Aorta (tissue), 5 donors: Measurements from ENCODE around the gene ADAM30. TPM values are rescaled to one million over a fixed set of nuclear protein-coding genes. Genes with fewer than 3 reads are reported as not detected.
"Not testable (repeated sequence)": the region's sequence is repeated elsewhere in the genome, so short reads cannot be mapped to it uniquely, and the experiment has no call there.

Experiments
- ATAC-seq: fragments of 200-7000 bp; cut with Tn5 transposase; one replicate; pipeline ENCODE4 v1.9.1; 2022; ENCODE audit warnings: moderate library complexity; ENCODE audit not compliant: low FRiP score
- DNase-seq, 2 donors: peaks; one replicate each; pipeline ENCODE4 v3.0.0-alpha.2; 2020
- H3K27ac ChIP-seq, 2 donors: one replicate each; pipeline ENCODE4 v1.5.1; 2013; ENCODE audit warnings: low read length in 2 of 2, mild to moderate bottlenecking in 2 of 2, moderate library complexity in 2 of 2, control low read depth in 1 of 2, inconsistent platforms in 1 of 2, low read depth in 1 of 2
- H3K27me3 ChIP-seq, 2 donors: one replicate each; pipeline ENCODE4 v1.6.1; 2013; ENCODE audit warnings: control low read depth in 1 of 2, low read length in 1 of 2, mild to moderate bottlenecking in 1 of 2, moderate library complexity in 1 of 2; ENCODE audit not compliant: insufficient read depth in 2 of 2, control insufficient read depth in 1 of 2
- H3K36me3 ChIP-seq, 2 donors: one replicate each; pipeline ENCODE4 v1.6.1; 2013; ENCODE audit warnings: control low read depth in 1 of 2, low read length in 1 of 2, mild to moderate bottlenecking in 1 of 2; ENCODE audit not compliant: insufficient read depth in 2 of 2, control insufficient read depth in 1 of 2
- H3K4me1 ChIP-seq, 2 donors: one replicate each; pipeline ENCODE4 v1.6.1; 2013; ENCODE audit warnings: low read length in 2 of 2, control low read depth in 1 of 2, mild to moderate bottlenecking in 1 of 2, moderate library complexity in 1 of 2; ENCODE audit not compliant: insufficient read depth in 2 of 2, control insufficient read depth in 1 of 2
- H3K4me3 ChIP-seq, 2 donors: one replicate each; pipeline ENCODE4 v1.5.1; 2013; ENCODE audit warnings: low read length in 2 of 2, control low read depth in 1 of 2, mild to moderate bottlenecking in 1 of 2
- H3K9me3 ChIP-seq: one replicate; pipeline ENCODE4 v1.6.1; 2013; ENCODE audit warnings: mild to moderate bottlenecking, low read length; ENCODE audit not compliant: control insufficient read depth
- WGBS, 2 donors: extraction: QIAGEN DNeasy Blood & Tissue Kit; methylation state at CpG; one replicate each; pipeline ENCODE4 v1.1.7; 2013; 5-methylcytosine and 5-hydroxymethylcytosine counted together
- intact Hi-C, 2 donors: fragments of 100-400 bp; cut with DNase I; formaldehyde crosslinking; loops; one replicate each; pipeline versions ENCODE4 v1.14.2 to v1.15.0; 2022
- polyA plus RNA-seq, 2 donors: library from polyadenylated mRNA; stranded (reverse); fragments of 200-250 nt; gene quantifications; one replicate each; pipeline ENCODE4 v1.2.3, GENCODE V29; 2013
- total RNA-seq, 2 donors: library from RNA; stranded (reverse); fragmentation: NEBNext Ultra II Directional; extraction: Animal tissue kit (Norgen Biotek cat#: 25700); gene quantifications; one replicate each; pipeline ENCODE4 v1.2.1, GENCODE V29; 2021
- donor health status: healthy with polysubstance abuse.
- donor health status: Bipolar disorder and iron deficiency.
- donor health status: DM: no; HTN: no; CAD: no.
- donor health status: DM: no; HTN: no; CAD: no.
- donor health status: DM: yes; HTN: yes; CAD: no.

Gene ADAM30
- total and polyA plus RNA-seq, 4 donors = not detected

DNA sequence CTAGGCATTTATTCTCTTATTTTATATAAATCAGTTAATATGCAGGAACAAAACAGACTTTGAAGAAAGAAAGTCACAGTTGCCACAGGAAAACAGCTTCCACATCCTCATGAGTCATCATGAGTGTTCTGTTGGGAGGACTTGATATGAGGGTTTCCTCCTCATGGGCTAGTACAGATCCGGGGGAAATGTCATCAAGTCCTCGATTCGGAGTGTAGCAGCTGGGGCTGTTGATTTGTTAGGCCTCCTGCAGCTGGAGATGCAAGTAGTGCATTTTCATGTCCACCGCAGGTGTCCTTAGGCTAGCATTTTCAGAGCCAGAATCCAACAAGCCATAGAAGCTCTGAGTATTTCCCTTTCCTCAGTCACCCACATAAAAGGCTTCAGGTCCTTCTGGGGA is 36.7 kb downstream of the ADAM30 start:
- ATAC-seq (no peak), DNase-seq (no peak)
- Histone ChIP-seq H3K36me3 (no peaks in the 10 kb centered on the region), H3K27me3 (no peaks in the 10 kb centered on the region), H3K4me3 (no peak overlapping the region), H3K27ac (no peak overlapping the region), H3K9me3 (no peaks in the 10 kb centered on the region), H3K4me1 (no peaks in the 10 kb centered on the region)
- intact Hi-C loops = no loop called here
- WGBS, 2 donors = 67 to 68% methylated on average over 4 of the region's 4 CpGs

DNA sequence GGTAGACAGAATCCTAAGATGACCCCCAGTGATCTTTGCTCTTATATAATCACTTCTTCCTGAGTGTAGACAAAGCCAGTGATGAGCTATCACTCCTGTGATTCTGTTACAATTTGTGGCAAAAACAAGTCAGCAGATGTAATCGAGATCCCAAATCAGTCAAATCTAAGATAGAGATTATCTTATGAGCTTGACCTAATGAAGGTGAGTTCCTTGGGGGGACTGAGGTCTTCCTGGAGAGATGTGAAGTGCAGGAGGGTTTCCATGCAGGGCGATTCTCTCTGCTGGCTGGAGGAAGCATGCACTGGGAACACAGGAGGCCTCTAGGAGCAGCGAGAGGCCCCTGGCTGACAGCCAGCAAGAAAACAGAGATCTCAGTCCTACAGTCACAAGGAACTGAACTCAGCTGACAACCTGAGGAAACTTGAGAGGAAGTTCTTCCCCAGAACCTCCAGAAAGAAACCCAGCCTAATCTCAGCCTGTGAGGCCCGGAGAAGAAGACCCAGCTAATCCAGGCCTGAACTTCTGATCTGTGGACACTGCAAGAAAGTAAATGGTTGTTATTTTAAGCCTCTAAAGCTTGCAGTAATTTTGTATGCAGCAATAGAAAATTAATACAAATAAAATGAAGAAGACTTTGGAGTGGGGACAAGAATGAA is 37.6 kb downstream of the ADAM30 start:
- intact Hi-C loops, H3K4me3 ChIP-seq, ATAC-seq, H3K27me3 ChIP-seq, H3K9me3 ChIP-seq, H3K27ac ChIP-seq, DNase-seq, H3K4me1 ChIP-seq, H3K36me3 ChIP-seq: not testable (repeated sequence)
- WGBS, 2 donors = 75 to 77% methylated on average over 4 of the region's 4 CpGs

DNA sequence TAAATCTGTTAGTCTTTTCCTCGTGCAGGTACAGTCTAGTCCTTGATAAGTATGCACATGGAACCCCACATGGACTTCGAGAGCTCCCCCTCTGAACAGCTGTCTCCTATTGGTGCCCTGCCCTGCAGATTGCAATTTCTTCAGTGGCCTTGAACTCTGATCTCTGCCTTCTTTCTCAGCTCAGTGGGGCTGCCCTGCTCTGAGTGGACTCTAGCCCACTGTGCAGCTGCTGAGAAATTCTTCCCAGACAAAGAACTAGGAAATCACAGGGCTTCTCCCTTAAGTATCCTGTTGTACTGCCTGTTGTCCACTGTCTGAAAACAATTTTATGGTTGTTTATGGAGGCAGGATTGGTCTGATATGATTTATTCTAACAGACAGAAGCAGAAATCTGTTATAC is 38.2 kb downstream of the ADAM30 start:
- ATAC-seq (no peak), DNase-seq (no peak)
- Histone ChIP-seq H3K9me3 (no peaks in the 10 kb centered on the region), H3K36me3 (no peaks in the 10 kb centered on the region), H3K27ac (no peak overlapping the region), H3K4me1 (no peaks in the 10 kb centered on the region), H3K4me3 (no peak overlapping the region), H3K27me3 (no peaks in the 10 kb centered on the region)
- WGBS, 2 donors = 86 to 88% methylated on average over 2 of the region's 2 CpGs
- intact Hi-C loops = no loop called here

DNA sequence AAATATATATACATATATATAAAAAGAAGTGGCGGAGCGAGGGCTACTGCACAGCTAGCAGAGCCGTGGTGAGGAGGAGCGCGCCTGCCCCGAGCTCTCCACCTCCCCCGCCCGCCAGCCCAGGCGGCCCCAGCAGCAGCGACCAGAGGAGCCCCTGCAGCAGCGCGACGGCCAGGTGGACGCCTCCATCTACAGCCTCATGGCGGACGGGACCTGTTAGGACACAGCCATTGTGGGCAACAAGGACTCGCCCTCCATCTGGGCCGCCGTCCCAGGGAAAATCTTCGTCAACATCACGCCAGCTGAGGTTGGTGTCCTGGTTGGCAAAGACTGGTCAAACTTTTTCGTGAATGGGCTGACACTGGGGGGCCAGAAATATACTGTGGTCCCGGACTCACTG is 43.2 kb downstream of the ADAM30 start:
- no peak overlapping the region for H3K27ac ChIP-seq
- H3K36me3 ChIP-seq = no peaks in the 10 kb centered on the region
- H3K27me3 ChIP-seq = no peaks in the 10 kb centered on the region
- no peaks in the 10 kb centered on the region for H3K9me3 ChIP-seq
- WGBS, 2 donors = 95% methylated on average over 20 to 23 of the region's 23 CpGs
- H3K4me3 ChIP-seq = no peak overlapping the region
- no peaks in the 10 kb centered on the region for H3K4me1 ChIP-seq
- ATAC-seq = no peak
- no peak for DNase-seq
- intact Hi-C loops = no loop called here

- DNase-seq, H3K27ac ChIP-seq, H3K9me3 ChIP-seq, H3K4me3 ChIP-seq, H3K4me1 ChIP-seq, intact Hi-C loops, H3K36me3 ChIP-seq, H3K27me3 ChIP-seq, ATAC-seq: not testable (repeated sequence)
- WGBS, 2 donors = 60% methylated on average over 6 of the region's 6 CpGs
Observed at GRCh38 chr1:119844206-119844605, 52.1 kb downstream of the ADAM30 start.

Other genes starting within 250 kb of the ADAM30 start
- gene ZNF697, start 248.2 kb downstream of the ADAM30 start, total RNA-seq = 1 to 10 TPM; 5.1 to 6.0 TPM
- 1 to 10 TPM in 1 of 2 donors, under 1 TPM in 1; 0.63 to 1.3 TPM for gene ZNF697, start 248.2 kb downstream of the ADAM30 start, polyA plus RNA-seq
- 10 to 100 TPM; 45.4 to 68.4 TPM for gene PHGDH, start 184.6 kb downstream of the ADAM30 start, total RNA-seq
- gene PHGDH, start 184.6 kb downstream of the ADAM30 start, polyA plus RNA-seq = 10 to 100 TPM; 23.7 to 41.3 TPM
- not detected for gene HMGCS2, start 127.6 kb downstream of the ADAM30 start, total RNA-seq
- gene HMGCS2, start 127.6 kb downstream of the ADAM30 start, polyA plus RNA-seq = 1 to 10 TPM; 1.1 to 9.8 TPM
- not detected for gene REG4, start 85.1 kb downstream of the ADAM30 start, total RNA-seq
- gene REG4, start 85.1 kb downstream of the ADAM30 start, polyA plus RNA-seq = 10 to 100 TPM in 1 of 2 donors, not detected in 1; 20.7 TPM
- 100 to 1,000 TPM; 197 to 216 TPM for gene NOTCH2, start 173.1 kb upstream of the ADAM30 start, total RNA-seq
- 10 to 100 TPM in 1 of 2 donors, 1 to 10 TPM in 1; 6.8 to 23.8 TPM for gene NOTCH2, start 173.1 kb upstream of the ADAM30 start, polyA plus RNA-seq